Measurements from ENCODE around the gene CPE. TPM values are rescaled to one million over a fixed set of nuclear protein-coding genes. Genes with fewer than 3 reads are reported as not detected.

Gene CPE
- total RNA-seq, 1 donor from 2014 or later = 39.6 TPM

GRCh38 chr4:165364452-165365080 lies 14.2 kb upstream of the CPE start:
- DNase-seq (ENCODE audit: low spot score) = no peak

- no peak for DNase-seq (ENCODE audit: low spot score)
Measured at GRCh38 chr4:165367040-165367439, 11.8 kb upstream of the CPE start.

DNA sequence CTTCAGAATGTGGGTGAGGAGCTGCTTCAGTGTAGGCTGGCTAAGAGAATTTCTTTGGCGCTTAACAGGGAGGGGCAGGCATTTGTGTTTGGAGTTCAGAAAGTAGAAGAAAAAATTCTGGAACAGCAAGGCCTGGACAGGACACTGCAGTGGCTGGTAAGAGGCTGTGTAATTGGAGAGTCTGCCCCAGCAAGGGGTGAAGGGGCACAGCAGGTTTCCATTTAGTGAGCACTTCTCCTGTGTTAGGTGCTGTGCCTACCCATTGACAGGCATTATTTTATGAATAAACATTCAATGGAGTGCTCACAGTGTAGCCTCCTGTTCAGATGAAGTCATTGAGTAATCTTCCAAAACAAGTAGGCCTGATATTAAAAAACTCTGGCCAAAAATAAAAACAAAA lies 10.7 kb upstream of the CPE start:
- DNase-seq (ENCODE audit: low spot score) = no peak

- DNase-seq (ENCODE audit: low spot score) = no peak
Measured at GRCh38 chr4:165368567-165368966, 10.2 kb upstream of the CPE start.

DNA sequence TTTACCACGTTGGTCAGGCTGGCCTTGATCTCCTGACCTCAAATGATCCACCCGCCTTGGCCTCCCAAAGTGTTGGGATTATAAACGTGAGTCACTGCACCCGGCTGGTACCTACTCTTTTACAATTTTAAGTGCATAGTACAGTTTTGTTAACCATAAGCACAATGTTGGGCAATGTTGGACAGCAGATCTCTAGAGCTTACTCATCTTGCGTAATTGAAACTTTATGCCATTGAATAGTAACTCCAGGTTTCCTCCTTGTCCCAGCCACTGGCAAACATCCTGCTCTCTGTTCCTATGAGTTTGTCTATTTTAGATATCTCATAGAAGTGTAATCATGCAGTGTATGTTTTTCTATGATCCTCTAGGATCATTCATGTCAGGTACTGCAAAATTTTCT lies 9.3 kb upstream of the CPE start:
- DNase-seq (ENCODE audit: low spot score) = no peak

- no peak for DNase-seq (ENCODE audit: low spot score)
Measured at GRCh38 chr4:165370530-165370929, 8.3 kb upstream of the CPE start.

GRCh38 chr4:165375465-165375864 lies 3.3 kb upstream of the CPE start:
- DNase-seq (ENCODE audit: low spot score) = no peak

- DNase-seq (ENCODE audit: low spot score) = no peak
Measured at GRCh38 chr4:165378398-165378744, 437 bp upstream of the CPE start.

GRCh38 chr4:165379678-165380064 lies 863 bp downstream of the CPE start:
- no peak for DNase-seq (ENCODE audit: low spot score)

DNA sequence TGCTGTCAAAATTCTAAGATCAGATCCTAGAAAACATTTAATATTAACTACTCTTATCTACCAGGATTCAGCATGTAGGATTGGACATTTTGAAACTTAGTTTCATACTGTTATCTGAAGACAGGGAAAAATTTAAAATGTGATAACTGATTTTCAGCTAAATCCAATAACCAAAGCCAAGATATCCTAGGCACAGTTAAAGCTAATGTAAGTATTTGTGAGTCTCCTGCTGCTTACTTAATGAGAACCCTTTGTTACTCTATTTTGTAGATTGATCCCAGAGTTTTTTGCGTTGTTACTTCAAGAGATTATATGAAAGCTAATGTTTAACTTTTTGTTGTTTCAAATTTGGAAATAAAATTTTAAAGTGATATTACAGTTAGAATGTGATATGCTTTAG lies 2.0 kb downstream of the CPE start:
- no peak for DNase-seq (ENCODE audit: low spot score)

- no peak for DNase-seq (ENCODE audit: low spot score)
Measured at GRCh38 chr4:165381821-165382373, 3.1 kb downstream of the CPE start.

DNA sequence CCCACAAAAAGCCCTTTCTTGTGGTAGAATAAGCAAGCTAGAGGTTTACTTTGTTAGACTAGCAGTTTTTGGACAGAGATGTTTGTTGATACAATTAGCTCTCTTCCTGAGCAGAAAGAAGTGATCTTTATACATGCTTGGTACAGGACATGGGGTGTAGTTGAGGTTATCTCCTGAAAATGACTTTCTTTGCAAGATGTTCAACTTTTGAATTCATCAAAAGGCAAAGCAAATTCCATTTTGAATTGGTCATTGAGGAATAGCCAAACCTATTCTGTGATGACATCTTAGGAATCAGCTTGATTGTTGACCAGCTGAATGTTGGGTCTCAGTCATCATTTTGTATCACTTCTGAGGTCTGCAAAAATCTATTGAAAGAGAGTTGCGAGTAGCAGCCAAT lies 3.8 kb downstream of the CPE start:
- DNase-seq (ENCODE audit: low spot score) = no peak

GRCh38 chr4:165383591-165384073 lies 4.8 kb downstream of the CPE start:
- no peak for DNase-seq (ENCODE audit: low spot score)

DNA sequence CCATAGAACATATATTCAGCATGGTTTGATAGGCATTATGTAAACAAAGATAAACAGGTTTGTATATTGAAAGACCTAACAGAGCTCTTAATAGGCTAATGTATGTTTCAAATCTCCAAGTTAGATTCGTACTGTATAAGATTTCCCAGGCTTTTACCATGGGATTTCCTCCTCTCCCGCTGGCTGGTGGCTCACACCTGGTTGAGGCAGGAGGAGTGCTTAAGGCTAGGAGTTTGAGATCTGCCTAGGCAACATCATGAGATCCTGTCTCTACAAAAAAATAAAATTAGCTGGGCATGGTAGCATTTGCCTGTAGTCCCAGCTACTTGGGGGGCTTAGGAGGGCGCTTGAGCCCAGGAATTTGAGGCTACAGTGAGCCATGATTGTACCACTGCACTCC lies 5.4 kb downstream of the CPE start:
- DNase-seq (ENCODE audit: low spot score) = no peak

- no peak for DNase-seq (ENCODE audit: low spot score)
Measured at GRCh38 chr4:165384598-165384997, 5.8 kb downstream of the CPE start.

- no peak for DNase-seq (ENCODE audit: low spot score)
Measured at GRCh38 chr4:165385126-165385525, 6.3 kb downstream of the CPE start.

- no peak for DNase-seq (ENCODE audit: low spot score)
Measured at GRCh38 chr4:165386328-165386727, 7.5 kb downstream of the CPE start.

GRCh38 chr4:165388756-165389155 lies 9.9 kb downstream of the CPE start:
- no peak for DNase-seq (ENCODE audit: low spot score)

DNA sequence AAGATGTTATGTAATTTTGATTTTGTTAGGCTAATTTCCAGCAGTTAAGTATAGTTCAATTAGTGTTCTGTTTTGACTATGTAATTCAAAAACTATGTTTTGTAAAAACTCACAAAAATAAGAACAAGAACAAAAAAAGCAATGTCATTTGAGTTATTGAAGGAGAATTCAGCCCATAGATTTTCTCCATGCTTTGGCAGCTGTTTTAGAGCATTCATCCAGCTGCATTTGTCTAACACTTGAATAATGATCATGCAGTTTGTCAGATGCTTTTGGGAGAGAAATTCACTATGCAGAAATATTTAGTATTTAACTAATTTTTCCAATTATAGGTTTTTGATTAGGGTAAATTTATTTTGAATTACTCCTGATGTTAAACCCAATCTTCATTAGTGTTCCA lies 14.2 kb downstream of the CPE start:
- DNase-seq (ENCODE audit: low spot score) = no peak

- DNase-seq (ENCODE audit: low spot score) = no peak
Measured at GRCh38 chr4:165393704-165394103, 14.9 kb downstream of the CPE start.

DNA sequence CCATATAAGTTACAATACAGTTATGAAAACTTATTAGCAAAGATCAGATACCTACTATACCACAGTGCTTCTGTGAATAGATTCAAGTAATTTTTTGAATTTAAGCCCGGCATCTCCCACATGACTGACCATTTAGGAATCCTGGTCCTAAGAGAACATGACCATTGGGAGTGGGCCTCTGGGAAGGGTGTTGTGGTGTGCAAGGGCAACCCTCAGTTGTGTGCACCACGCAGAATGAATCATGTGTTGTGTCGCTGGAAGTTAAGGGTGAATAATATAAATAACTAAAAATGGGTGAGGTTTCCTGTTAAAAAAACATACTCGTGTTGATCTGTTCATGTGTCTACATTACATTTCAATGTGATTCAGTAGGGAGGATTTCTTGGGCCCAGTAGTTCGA lies 15.5 kb downstream of the CPE start:
- DNase-seq (ENCODE audit: low spot score) = no peak

DNA sequence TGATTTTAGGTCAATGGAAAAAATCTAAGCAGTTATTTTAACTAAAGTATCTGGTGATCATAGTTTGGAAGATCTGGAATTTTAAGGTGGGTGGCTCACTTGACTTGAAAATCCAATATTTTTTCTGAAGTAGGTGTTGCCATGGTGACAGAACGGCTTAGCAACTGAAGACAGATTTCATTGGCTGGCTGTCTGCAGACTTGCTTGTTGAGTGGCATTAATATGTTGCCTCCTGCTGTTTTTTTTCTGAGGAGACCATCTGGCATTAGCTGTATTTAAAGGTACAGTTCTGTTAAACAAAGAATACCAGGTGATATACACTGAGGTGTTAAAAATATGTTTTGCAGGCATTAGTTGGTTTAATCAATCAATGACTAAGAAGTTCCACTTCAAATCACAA lies 19.8 kb downstream of the CPE start:
- no peak for DNase-seq (ENCODE audit: low spot score)

- DNase-seq (ENCODE audit: low spot score) = no peak
Measured at GRCh38 chr4:165402375-165402774, 23.6 kb downstream of the CPE start.

DNA sequence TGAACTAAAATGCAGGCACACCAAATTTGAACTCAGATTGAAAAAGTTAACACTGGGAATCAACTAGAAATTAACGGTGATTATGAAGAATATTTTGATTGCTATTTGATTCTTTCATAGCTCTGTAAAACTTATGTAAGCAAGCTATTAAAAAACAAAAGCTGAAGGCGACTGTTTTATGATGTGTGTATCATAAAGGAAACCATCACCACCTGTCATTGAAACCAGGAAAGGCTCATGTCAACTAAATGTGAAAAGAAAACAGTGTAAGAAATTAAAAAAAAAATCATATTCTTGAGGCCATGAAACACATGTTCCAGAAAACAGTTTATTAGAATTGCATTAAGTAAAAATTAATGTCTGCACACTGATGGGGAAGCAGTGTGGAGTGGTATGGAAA lies 24.2 kb downstream of the CPE start:
- DNase-seq (ENCODE audit: low spot score) = no peak
